HG02678 (cell line): ENCODE data around the gene KIF5C.

Source experiments
- ATAC-seq: cut with Tn5 transposase; IDR thresholded peaks from one replicate; pipeline ENCODE4 v1.9.1; 2021; ENCODE audit warnings: mild to moderate bottlenecking, moderate library complexity; ENCODE audit not compliant: unreplicated experiment

Gene KIF5C

DNA sequence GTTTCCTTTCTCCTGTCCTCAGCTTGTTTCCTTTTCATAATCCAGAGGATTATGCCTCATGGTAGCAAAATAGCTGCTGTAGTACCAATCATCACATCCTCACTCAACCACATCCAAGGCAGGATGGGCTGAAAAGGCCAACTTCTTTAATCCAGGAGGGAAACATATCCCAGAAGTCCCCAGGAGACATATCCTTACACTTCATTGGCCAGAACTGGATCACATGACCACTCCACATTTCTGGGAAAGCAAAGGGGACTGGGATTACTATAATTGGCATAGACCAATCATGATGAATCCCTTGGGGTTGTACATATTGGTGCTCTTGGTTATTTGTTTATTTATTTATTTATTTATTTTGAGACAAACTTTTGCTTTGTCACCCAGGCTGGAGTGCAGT, 109.4 kb downstream of the KIF5C start:
- no peak for ATAC-seq

DNA sequence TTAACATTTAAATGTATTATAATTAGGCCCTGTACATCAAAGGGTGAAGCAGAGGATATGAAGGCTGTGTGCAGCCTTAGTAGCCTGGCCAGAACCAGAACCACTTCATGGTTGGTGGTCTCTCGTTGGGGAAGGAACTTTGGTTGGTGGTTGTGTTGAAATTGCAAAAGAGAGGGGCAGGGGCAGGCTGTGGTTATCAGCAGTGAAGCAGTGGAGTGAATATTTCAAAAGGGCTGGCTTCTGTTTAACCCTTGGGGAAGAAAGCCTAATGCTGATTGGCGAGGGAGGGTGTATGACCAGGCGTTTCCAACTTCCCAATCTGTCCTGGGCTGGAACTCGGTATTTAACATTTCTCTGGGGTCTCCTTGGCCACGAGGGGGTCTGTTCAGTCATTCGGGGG, 112.3 kb downstream of the KIF5C start:
- no peak for ATAC-seq

DNA sequence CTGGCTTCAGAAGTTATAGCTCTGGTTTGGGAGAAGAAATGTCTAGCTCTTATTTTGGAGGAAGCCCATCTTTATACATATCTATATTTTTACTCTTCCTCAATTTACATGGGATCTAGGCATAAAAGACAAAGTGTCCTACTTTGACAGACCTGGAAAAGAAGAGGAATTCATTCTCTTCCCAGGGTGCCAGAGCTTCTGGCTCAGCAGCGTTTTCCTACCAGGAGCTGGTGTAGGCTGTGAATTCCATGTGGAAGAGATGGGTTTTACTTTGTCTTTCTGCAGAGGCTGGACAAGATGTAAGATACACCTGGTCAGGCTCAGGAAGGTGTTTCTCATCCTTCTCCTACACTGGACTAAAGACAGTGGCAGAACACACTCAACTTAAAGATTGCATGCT, 113.3 kb downstream of the KIF5C start:
- no peak for ATAC-seq

DNA sequence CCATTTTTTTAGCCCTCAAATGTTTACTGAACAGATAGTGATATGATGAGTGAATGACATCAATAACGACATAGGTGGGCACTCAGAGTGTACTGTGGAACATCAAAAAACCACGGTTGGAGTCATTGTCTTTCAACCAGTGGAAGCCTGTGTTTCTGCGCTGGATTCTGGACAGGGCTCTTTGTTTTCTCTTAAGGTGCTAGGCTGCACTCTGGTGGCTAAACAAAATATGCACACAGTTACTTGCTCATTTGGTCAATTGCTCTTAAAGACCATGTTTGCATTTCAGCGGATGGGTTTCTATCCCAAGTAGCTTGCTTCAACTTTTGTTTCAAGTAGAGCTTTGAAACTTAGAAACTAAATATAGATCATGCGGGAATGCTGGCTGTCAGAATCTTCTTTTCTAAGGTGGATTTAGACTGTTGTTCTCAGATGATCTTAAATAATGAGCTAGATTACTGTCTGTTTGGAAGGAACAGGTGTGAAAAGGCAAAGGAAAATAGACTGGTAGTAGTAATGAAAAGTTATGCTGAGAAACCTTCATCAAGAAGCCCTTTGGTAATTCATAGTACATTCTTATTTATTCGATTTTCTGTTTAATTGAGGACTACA, 115.0 kb downstream of the KIF5C start:
- peak; percentile 81 for ATAC-seq

DNA sequence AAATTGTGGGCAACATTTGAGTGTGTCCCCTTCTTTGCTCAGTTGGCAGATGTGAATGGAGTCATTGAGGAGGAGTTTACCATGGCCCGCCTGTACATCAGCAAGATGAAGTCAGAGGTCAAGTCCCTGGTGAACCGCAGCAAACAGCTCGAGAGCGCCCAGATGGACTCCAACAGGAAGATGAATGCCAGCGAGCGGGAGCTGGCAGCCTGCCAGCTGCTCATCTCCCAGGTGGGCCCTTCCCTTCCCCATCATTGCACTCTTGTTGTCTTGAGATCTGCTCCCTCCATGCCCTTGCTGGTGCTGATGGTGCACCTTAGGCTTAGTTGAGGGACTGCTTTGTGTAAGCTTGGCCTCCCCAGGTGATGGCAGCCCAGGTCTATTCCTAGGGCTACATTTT, 115.9 kb downstream of the KIF5C start:
- no peak for ATAC-seq

DNA sequence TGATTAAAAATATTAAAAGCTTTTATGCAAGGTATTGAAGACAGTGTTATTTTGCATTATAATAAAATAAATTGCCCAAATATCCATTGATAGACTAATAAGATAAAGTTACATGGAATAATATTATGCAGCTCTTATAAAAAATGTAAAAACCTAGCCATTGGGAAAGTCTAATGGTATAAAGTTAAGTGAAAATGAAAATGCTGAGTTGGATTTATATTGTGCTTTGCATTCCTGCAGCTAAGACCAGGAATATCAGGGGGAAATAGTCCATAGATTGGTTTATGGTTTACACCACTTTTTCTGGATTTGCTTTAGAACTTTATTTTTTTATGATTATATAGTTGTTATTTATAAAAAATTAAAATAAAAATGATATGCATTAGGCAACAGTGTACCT, 117.4 kb downstream of the KIF5C start:
- ATAC-seq: no peak

DNA sequence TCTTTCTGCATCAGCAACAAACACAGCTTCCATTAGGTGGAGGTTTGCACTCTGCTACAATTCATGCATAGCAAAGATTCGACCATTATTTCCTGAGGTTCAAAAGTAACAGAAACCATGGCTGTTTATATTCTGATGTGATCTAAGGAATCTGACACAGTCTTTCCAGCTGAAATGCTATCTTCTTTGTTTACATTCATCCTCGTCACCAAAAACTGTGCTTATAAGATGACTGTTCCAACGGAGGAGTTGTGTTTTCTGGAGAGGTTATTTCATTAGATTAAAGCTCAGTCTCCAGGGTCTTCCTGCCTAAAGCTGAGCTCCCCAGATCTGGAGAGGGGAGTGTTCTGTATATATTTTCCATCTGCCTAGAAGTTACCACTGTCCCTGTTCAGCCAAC, 118.3 kb downstream of the KIF5C start:
- no peak for ATAC-seq

DNA sequence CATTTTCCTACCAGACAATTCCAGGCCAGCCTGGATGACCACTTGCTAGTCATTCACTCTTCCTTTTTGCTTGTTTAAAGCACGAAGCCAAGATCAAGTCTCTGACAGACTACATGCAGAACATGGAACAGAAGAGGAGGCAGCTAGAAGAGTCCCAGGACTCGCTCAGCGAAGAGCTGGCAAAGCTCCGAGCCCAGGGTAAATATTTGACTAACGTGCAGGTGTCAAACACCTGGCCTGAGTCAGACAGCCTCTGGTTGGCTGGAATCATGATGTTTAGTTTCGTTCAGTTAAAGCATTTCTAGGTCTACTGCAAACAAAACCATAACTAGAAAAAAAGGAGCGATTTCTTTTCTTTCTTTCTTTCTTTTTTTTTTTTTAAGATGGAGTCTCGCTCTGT, 119.3 kb downstream of the KIF5C start:
- ATAC-seq: no peak

DNA sequence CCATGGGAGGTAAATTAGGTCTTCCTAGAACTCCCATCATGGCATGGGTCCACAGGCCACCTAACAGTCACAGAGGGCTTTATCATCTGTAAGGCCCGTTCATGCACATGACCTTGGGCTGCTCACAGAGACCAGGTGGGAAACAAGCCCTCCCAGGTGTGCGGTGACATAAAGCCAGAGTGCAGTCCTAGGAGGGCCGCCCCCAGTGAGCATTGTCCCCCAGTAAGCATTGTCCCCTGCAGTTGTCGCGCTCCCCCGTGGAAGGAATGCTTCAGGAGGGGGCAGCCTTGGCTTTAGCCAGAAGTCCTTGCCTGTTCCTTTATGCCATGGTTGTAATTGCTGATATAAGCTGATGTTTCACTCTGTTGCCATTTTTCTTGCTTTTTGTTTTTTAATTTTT, 121.8 kb downstream of the KIF5C start:
- ATAC-seq: no peak

DNA sequence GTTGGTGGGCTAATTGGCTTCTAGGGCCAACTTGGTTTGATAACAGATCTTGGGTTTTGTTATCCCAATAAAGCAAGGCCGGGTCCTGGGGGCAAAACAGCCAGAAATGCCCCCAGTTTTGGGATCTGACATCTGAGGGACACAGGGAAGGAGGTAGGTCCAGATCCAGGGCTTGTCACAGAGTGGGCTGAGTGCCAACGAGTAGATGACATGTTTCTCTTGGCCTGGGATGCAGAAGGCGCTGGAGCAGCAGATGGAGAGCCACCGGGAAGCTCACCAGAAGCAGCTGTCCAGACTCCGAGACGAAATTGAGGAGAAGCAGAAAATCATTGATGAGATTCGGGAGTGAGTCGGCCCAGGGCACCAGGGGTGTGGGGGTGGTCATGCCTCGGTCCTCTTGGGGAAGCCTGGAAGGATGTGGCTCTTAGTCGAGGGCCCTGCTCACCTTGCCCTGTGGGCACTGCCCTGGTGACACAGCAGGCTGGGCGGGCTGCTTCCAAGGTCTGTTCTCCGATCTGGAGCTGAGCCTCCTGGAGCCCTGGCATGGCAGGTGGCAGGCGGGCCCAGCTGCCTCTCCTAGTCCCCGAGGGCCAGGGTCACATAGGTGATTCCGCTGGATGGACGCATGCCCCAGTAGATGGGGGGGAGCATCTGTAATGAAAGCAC, 123.3 kb downstream of the KIF5C start:
- ATAC-seq: no peak

DNA sequence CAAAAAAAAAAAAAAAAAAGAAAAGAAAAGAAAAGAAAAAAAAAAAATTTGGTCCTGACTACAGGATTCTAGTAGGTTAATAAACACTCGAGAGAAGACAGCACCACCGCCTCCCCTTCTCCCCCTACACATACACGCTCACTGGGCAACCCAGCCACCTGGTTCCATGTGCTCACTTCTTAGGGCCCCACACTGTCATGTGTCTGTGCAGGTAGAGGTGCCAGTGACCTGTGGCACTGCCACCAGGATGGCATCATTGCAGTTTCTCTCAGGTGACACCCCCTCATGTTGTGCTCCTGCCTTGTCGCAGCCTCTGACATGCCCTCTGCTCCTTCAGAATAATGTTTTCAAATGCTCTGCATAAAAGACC, 123.8 kb downstream of the KIF5C start:
- ATAC-seq: no peak

DNA sequence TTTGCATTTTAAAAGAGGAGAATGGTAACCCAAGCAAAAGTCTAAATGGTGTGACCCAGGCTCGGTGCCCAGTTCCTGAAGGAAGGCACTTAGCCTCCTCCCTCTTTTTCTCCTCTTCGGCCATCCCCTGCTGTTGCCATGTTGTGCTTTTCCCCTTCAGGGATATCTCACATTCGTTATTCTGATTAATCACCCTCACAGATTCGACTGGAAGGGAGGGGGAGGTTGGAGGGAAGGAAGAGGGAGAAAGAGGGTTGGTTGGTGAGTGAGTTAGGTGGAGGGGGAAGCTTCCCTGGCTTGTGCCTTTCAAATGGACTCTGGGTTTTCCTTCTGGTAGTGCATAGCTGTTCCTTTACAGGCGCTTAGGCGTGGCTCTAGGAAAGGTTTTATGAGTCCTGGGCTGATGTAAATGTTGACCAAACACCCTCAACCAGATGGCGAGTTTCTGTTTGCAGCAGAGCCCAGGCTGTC, 124.5 kb downstream of the KIF5C start:
- ATAC-seq: no peak

DNA sequence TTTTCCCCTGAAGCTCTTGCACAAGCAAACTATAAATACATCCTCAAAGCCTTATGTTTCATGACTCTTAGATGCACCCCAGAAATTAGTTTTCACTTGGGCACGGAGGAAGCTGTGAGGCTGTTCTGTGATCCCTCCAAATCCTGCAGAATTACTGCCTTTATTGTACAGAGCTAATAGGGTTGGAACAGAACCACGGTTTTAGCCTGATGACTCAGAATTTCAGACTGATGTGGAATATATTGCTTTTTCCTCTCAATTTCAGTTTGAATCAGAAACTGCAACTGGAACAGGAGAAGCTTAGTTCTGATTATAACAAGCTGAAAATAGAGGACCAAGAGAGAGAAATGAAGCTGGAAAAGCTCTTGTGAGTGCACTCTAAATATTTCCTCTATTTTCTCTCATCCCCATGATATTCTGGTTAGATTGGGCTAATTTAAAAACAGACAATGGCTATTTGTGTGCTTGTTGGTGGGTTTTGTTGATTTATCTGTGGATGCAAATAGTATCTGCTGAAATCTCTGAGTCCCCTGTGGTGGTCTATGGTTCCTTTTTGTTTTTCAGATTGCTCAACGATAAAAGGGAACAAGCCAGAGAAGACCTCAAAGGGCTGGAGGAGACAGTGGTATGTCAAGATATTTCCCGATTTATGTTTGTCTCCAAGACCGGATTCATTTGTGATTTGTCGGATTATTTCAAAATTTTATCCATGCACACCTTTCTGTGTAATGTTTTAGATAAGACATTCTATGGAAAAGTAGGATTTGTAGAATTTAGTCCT, 125.3 kb downstream of the KIF5C start:
- no peak for ATAC-seq

DNA sequence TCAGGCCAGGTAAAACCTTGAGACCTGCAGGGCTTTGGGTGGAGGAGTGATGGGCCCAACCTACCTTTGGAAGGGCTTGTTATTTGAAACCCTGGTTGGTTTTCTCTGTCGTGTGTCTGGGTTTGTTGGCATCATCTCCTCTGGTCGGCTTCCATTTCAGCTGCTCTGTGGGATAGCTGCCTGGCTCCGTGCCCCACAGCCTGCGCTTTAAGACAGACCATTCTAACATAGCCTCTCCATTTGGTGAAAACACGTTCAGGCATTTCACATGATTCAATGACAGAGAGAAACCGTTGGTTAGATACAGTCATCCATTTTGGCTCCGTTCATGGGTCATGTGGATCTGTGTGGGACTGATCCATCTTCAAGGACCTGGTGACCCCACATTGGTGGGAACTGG, 126.5 kb downstream of the KIF5C start:
- ATAC-seq: no peak

DNA sequence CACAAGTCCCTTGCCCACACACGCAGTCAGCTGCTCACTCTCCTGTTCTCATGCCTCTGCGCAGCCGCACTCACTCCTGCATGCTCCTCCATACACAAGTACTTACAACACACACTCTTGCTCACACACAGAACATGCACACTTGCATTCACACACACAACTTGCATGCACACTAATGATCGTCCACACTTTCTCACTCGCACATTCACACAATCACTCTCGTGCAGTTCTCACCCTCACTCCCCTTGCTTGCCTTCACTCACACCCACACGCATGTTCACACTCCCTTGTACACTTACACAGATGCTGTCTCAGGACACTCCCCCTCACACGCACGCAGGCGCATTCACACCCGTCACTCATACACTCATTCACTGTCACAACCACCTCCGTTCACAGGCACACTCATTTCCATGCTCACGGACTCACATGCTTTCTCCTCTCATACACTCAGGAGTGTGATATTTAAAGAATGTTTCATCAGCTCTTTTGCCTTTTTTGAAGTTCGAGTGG, 127.4 kb downstream of the KIF5C start:
- no peak for ATAC-seq

DNA sequence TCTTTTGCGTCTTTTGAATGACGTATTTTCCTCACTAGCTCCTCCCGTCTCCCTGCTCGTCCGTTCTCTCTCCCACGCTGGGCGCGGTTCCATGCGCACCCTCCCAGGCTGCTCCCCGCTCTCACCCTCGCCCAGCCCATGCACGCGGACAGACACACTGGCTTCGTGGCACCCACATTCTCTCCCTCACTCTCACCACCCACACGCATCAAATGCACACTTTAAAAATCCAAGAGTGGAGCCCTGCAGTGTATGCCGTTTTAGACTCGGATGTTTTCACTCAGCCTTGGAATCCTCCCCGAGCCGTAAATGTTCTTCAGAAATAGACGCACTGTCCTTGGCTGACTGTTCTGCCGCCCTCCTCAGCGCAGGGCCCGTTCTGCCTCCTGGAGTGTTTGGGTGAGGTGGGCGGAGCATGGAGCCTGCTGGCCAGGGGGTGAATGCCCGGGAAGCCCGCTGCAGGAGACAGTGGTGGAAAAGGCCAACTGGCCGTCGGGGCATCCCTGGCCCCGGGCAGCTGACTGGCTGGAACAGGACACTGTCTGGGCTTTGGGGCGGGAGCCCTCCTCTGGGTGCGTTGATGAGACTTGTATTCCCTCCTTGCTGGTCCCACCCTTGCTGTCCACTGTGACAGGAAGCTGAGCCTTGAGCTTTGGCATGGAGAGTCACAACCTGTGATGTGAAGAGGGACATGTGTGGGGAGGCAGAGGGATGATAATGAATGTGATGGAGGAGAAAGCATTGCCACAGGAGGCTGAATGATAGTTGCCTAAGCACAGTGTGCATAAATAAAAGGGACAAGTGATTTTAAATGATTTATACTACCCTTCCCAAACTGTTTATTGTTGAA, 128.1 kb downstream of the KIF5C start:
- ATAC-seq: no peak

DNA sequence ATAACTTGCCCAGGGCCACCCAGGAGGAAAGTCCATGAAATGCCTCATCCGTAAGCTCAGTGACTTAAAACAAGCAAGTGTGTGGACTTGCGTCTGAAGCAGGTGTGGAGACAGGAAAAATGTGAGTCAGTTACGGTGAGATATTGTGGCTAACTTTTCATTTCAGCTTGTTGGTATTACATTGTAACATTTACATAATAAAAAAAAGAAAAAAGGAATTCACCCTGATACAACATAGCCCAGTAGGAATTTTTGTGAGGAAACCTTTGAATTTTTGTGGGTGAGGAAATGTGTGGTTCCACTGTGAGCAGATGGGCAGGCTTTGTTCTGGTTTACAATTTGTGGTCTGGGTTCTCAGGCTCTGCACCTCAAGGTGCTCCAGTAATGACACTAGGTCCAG, 129.8 kb downstream of the KIF5C start:
- no peak for ATAC-seq

DNA sequence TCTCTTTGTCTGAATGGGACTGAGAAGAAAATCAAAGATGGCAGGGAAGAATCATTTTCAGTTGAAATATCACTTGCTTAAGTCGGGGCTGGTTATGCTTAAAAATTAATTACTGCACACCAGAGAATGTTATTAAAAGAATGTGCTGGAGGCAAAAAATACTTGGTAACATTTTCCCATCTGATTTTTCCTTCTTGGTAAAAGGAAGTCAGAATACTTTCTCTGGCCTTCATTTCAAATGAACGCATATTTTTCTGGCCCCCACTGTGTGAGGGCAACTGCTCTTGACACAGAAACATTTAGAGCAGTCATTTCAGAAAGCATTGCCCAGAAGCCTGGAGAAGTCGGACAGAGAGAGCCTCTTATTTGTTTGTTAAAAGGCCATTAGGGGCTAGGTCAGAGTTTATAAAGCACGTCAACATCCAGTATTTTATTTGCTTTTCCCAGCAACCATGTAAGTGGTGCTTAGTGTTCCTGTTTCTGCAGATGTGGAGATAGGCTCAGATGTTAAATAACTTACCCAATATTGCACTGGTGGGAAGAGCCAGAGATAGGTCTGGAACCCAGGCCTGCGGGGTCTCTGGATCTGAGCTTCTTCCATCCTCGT, 130.5 kb downstream of the KIF5C start:
- no peak for ATAC-seq

DNA sequence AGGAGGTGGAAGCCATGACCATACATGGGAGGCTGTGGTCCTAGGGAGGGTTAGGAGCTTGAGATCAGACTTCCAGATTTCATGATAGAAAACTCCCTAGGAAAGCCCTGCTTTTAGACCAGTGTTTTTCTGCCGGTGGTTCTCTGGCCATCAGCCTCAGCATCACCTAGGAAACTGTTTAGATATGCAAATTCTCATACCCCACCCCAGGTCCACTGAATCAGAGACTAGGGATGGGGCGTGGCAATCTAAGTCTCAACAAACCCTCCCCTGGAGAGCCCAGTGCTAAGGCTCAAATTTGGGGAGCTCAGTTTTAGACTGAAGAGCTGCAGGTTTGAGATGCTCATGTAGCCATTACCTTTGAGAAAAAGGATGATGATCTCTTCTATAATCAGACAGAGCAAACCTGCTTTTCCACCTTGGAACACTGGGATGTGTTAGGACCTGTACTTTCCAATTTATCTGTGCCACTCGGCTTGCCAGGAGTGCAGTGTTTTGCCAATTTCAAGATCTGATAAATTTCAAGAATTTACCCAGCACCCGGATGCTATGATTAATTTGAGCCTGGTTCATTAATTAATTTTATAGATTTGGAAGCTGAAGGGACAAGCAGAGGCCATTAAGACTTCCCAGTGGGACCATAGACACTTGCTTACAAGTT, 132.0 kb downstream of the KIF5C start:
- ATAC-seq: no peak

DNA sequence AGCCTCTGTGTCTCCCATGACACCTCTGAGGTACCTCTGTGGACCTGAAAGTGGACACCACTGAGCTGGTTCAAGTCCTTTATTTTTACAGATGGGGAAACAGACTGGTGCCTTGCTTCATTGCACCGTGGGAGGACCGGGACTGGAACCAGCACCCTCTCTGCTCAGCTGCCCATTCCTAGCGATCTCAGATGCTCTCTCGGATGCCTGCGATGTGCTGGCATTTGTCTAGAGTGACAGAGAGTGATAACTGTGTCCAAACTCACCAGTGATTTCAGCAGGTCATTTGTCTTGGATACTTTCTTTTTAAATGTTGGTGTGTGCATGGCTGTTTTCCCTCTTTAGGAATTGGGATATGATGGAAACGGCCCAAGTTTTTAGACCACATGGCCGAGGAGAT, 133.4 kb downstream of the KIF5C start:
- no peak for ATAC-seq
